OCI-LY1 (cell line): ENCODE measurements around the gene GCLC.

Experiments used
- H2AFZ ChIP-seq: fragments of 200-600 bp; sonication (generic), shearing (Covaris generic); 2 replicates; pipeline ENCODE4 v1.6.0; 2014; ENCODE audit warnings: antibody characterized with exemption, mild to moderate bottlenecking, low read length
- H3F3A ChIP-seq: fragments of 200-600 bp; sonication (generic), shearing (Covaris generic); 2 replicates; pipeline ENCODE4 v1.6.0; 2014; ENCODE audit warnings: mild to moderate bottlenecking, antibody characterized with exemption, low read length, moderate library complexity; ENCODE audit not compliant: insufficient read depth
- H3K27ac ChIP-seq: fragments of 200-600 bp; sonication (generic); 2 replicates; pipeline ENCODE4 v1.5.1; 2014; ENCODE audit warnings: low read length, mixed run types, mild to moderate bottlenecking, low read depth; ENCODE audit not compliant: poor library complexity, severe bottlenecking
- H3K27me3 ChIP-seq: fragments of 200-600 bp; sonication (generic); 2 replicates; pipeline ENCODE4 v1.6.0; 2014; ENCODE audit warnings: antibody characterized with exemption, mild to moderate bottlenecking, low read length, moderate library complexity; ENCODE audit not compliant: insufficient read depth
- H3K36me3 ChIP-seq: fragments of 200-600 bp; sonication (generic); 2 replicates; pipeline ENCODE4 v1.6.1; 2014; ENCODE audit warnings: mild to moderate bottlenecking, antibody characterized with exemption, low read length, moderate library complexity, mixed read lengths; ENCODE audit not compliant: insufficient read depth
- H3K4me1 ChIP-seq: fragments of 200-600 bp; sonication (generic); 2 replicates; pipeline ENCODE4 v1.5.1; 2014; ENCODE audit warnings: mild to moderate bottlenecking, low read length, moderate library complexity; ENCODE audit not compliant: insufficient read depth, severe bottlenecking
- H3K4me2 ChIP-seq: fragments of 200-600 bp; sonication (generic), shearing (Covaris generic); 2 replicates; pipeline ENCODE4 v1.6.1; 2014; ENCODE audit warnings: low read length
- H3K4me3 ChIP-seq: fragments of 200-600 bp; sonication (generic); 2 replicates; pipeline ENCODE4 v1.5.1; 2014; ENCODE audit warnings: low read length, low read depth, mild to moderate bottlenecking, mixed read lengths; ENCODE audit not compliant: poor library complexity, severe bottlenecking
- H3K79me2 ChIP-seq: fragments of 200-600 bp; shearing (Covaris generic); 2 replicates; pipeline ENCODE4 v1.6.1; 2016; ENCODE audit warnings: mixed run types, low read length, mixed read lengths; ENCODE audit not compliant: insufficient read depth
- H3K9ac ChIP-seq: fragments of 200-600 bp; sonication (generic), shearing (Covaris generic); 2 replicates; pipeline ENCODE4 v1.6.1; 2014; ENCODE audit warnings: mild to moderate bottlenecking, low read length, mixed read lengths
- H3K9me2 ChIP-seq: fragments of 200-600 bp; sonication (generic), shearing (Covaris generic); 2 replicates; pipeline ENCODE4 v1.6.1; 2014; ENCODE audit warnings: low read depth, mild to moderate bottlenecking, low read length, mixed read lengths
- H3K9me3 ChIP-seq: fragments of 200-600 bp; shearing (Covaris generic); 2 replicates; pipeline ENCODE4 v1.6.1; 2014; ENCODE audit warnings: low read length, mixed read lengths
- H4K20me1 ChIP-seq: fragments of 200-600 bp; sonication (generic), shearing (Covaris generic); 2 replicates; pipeline ENCODE4 v1.6.0; 2016; ENCODE audit warnings: mild to moderate bottlenecking, low read length; ENCODE audit not compliant: insufficient read depth
- EZH2 ChIP-seq: fragments of 200-600 bp; sonication (generic), shearing (Covaris generic); IDR thresholded peaks from 2 replicates; pipeline ENCODE4 v1.8.0; 2017; ENCODE audit warnings: borderline replicate concordance, mixed run types, mild to moderate bottlenecking, antibody characterized with exemption, low read length, moderate library complexity, mixed read lengths
- TF ChIP-seq, protein P1 (sequence below): fragments of 200-600 bp; sonication (generic), shearing (Covaris generic); IDR thresholded peaks from 2 replicates; pipeline ENCODE4 v1.5.1; 2017; ENCODE audit warnings: mild to moderate bottlenecking, antibody characterized with exemption, low read length, moderate library complexity, mixed read lengths

The GCLC gene

GRCh38 chr6:53455678-53456077 lies 89.2 kb downstream of the GCLC start:
- H4K20me1 ChIP-seq = no peaks in the 10 kb centered on the region
- H3F3A ChIP-seq = no peaks in the 10 kb centered on the region
- H2AFZ ChIP-seq = no peak overlapping the region
- no peaks in the 10 kb centered on the region for H3K36me3 ChIP-seq
- peaks cover 6% of the 10 kb centered on the region; the same call in 1 of the 2 replicates for H3K9me3 ChIP-seq
- H3K27ac ChIP-seq = no peak overlapping the region
- H3K4me1 ChIP-seq = no peaks in the 10 kb centered on the region
- H3K9me2 ChIP-seq = no peaks in the 10 kb centered on the region
- H3K79me2 ChIP-seq = no peaks in the 10 kb centered on the region
- TF ChIP-seq, protein P1, sequence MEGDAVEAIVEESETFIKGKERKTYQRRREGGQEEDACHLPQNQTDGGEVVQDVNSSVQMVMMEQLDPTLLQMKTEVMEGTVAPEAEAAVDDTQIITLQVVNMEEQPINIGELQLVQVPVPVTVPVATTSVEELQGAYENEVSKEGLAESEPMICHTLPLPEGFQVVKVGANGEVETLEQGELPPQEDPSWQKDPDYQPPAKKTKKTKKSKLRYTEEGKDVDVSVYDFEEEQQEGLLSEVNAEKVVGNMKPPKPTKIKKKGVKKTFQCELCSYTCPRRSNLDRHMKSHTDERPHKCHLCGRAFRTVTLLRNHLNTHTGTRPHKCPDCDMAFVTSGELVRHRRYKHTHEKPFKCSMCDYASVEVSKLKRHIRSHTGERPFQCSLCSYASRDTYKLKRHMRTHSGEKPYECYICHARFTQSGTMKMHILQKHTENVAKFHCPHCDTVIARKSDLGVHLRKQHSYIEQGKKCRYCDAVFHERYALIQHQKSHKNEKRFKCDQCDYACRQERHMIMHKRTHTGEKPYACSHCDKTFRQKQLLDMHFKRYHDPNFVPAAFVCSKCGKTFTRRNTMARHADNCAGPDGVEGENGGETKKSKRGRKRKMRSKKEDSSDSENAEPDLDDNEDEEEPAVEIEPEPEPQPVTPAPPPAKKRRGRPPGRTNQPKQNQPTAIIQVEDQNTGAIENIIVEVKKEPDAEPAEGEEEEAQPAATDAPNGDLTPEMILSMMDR = no peak
- TF ChIP-seq EZH2 = no peak
- no peak overlapping the region for H3K9ac ChIP-seq
- H3K27me3 ChIP-seq = no peaks in the 10 kb centered on the region
- H3K4me2 ChIP-seq = no peak overlapping the region
- no peak overlapping the region for H3K4me3 ChIP-seq

- H3K27ac ChIP-seq = no peak overlapping the region
- H4K20me1 ChIP-seq = no peaks in the 10 kb centered on the region
- H3F3A ChIP-seq = no peaks in the 10 kb centered on the region
- no peak overlapping the region for H2AFZ ChIP-seq
- H3K4me1 ChIP-seq = no peaks in the 10 kb centered on the region
- no peaks in the 10 kb centered on the region for H3K9me2 ChIP-seq
- no peaks in the 10 kb centered on the region for H3K36me3 ChIP-seq
- H3K9me3 ChIP-seq = peaks cover 6% of the 10 kb centered on the region; the same call in 1 of the 2 replicates
- H3K27me3 ChIP-seq = no peaks in the 10 kb centered on the region
- H3K79me2 ChIP-seq = no peaks in the 10 kb centered on the region
- H3K4me2 ChIP-seq = no peak overlapping the region
- TF ChIP-seq, protein P1 = no peak
- no peak for TF ChIP-seq EZH2
- no peak overlapping the region for H3K4me3 ChIP-seq
- no peak overlapping the region for H3K9ac ChIP-seq
Observed at GRCh38 chr6:53451165-53451564, 93.7 kb downstream of the GCLC start.

GRCh38 chr6:53447865-53448264 lies 97.0 kb downstream of the GCLC start:
- H3K4me3 ChIP-seq = no peak overlapping the region
- no peak overlapping the region for H2AFZ ChIP-seq
- H3F3A ChIP-seq = no peaks in the 10 kb centered on the region
- H3K27me3 ChIP-seq = no peaks in the 10 kb centered on the region; the same call in 1 of the 2 replicates
- no peaks in the 10 kb centered on the region for H3K79me2 ChIP-seq
- no peak overlapping the region for H3K27ac ChIP-seq
- H3K9me3 ChIP-seq = no peaks in the 10 kb centered on the region
- no peak overlapping the region for H3K9ac ChIP-seq
- H4K20me1 ChIP-seq = no peaks in the 10 kb centered on the region
- H3K9me2 ChIP-seq = no peaks in the 10 kb centered on the region
- no peaks in the 10 kb centered on the region for H3K4me1 ChIP-seq
- no peak for TF ChIP-seq EZH2
- TF ChIP-seq, protein P1 = no peak
- H3K4me2 ChIP-seq = no peak overlapping the region
- no peaks in the 10 kb centered on the region for H3K36me3 ChIP-seq
